Parathyroid adenoma (tissue), 2 donors: ENCODE measurements around the gene RERE.

ENCODE experiments used
- H2AFZ ChIP-seq: fragments of 300-600 bp; sonication (generic); one replicate; pipeline ENCODE4 v1.7.0; 2017; ENCODE audit warnings: antibody characterized with exemption, mild to moderate bottlenecking
- H3K27ac ChIP-seq: fragments of 300-600 bp; sonication (generic); one replicate; pipeline ENCODE4 v1.7.0; 2017
- H3K27me3 ChIP-seq: fragments of 300-600 bp; sonication (generic); one replicate; pipeline ENCODE4 v1.7.0; 2017; ENCODE audit warnings: low read length; ENCODE audit not compliant: control insufficient read depth, insufficient read depth
- H3K36me3 ChIP-seq: fragments of 300-600 bp; sonication (generic); one replicate; pipeline ENCODE4 v1.7.0; 2017; ENCODE audit warnings: low read length; ENCODE audit not compliant: control insufficient read depth, insufficient read depth
- H3K4me1 ChIP-seq: fragments of 300-600 bp; sonication (generic); one replicate; pipeline ENCODE4 v1.7.0; 2017; ENCODE audit warnings: control low read depth
- H3K4me2 ChIP-seq: fragments of 300-600 bp; sonication (generic); one replicate; pipeline ENCODE4 v1.7.0; 2017; ENCODE audit warnings: low read length
- H3K4me3 ChIP-seq: fragments of 300-600 bp; sonication (generic); one replicate; pipeline ENCODE4 v1.7.0; 2017; ENCODE audit warnings: low read depth, low read length
- H3K79me2 ChIP-seq: fragments of 300-600 bp; sonication (generic); one replicate; pipeline ENCODE4 v1.7.0; 2017; ENCODE audit warnings: control low read depth
- H3K9ac ChIP-seq: fragments of 300-600 bp; sonication (generic); one replicate; pipeline ENCODE4 v1.7.0; 2017; ENCODE audit warnings: mild to moderate bottlenecking
- H3K9me3 ChIP-seq: fragments of 300-600 bp; sonication (generic); one replicate; pipeline ENCODE4 v1.7.0; 2017; ENCODE audit warnings: low read length; ENCODE audit not compliant: control insufficient read depth
- TF ChIP-seq, protein P1 (sequence below): fragments of 300-600 bp; sonication (generic); IDR thresholded peaks from one replicate; pipeline ENCODE4 v1.7.0; 2017; ENCODE audit warnings: antibody characterized with exemption, mild to moderate bottlenecking
- donor health status: primary hyperparathyroidism.

RERE gene

DNA sequence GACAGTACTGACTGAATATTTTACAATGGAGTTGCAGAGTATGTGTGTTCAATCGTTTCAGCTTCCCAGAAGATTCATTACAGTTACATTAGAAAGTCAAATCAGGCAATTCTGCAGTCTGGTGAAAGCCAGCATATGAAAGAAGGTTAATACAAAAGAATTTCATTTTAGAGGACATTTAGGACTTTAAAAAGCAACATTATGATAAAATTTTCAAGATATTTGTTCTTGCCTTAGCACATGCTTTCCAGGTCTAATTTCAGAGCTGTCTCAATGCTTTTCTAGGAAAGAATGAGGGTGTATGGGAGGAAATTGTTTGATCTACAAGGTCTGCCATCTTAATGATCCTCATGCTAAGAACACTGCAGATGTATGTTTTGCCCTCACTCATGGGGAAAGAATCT, 63.2 kb downstream of the RERE start:
- Histone ChIP-seq H3K9me3 (no peaks in the 10 kb centered on the region), H3K9ac (no peak overlapping the region), H3K4me1 (peaks cover 7% of the 10 kb centered on the region), H3K27ac (no peak overlapping the region), H3K36me3 (no peaks in the 10 kb centered on the region), H3K4me3 (no peak overlapping the region), H3K79me2 (no peaks in the 10 kb centered on the region), H3K27me3 (no peaks in the 10 kb centered on the region), H2AFZ (no peak overlapping the region), H3K4me2 (peak overlapping the region; percentile 24)
- TF ChIP-seq, protein P1, sequence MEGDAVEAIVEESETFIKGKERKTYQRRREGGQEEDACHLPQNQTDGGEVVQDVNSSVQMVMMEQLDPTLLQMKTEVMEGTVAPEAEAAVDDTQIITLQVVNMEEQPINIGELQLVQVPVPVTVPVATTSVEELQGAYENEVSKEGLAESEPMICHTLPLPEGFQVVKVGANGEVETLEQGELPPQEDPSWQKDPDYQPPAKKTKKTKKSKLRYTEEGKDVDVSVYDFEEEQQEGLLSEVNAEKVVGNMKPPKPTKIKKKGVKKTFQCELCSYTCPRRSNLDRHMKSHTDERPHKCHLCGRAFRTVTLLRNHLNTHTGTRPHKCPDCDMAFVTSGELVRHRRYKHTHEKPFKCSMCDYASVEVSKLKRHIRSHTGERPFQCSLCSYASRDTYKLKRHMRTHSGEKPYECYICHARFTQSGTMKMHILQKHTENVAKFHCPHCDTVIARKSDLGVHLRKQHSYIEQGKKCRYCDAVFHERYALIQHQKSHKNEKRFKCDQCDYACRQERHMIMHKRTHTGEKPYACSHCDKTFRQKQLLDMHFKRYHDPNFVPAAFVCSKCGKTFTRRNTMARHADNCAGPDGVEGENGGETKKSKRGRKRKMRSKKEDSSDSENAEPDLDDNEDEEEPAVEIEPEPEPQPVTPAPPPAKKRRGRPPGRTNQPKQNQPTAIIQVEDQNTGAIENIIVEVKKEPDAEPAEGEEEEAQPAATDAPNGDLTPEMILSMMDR, result no peak

DNA sequence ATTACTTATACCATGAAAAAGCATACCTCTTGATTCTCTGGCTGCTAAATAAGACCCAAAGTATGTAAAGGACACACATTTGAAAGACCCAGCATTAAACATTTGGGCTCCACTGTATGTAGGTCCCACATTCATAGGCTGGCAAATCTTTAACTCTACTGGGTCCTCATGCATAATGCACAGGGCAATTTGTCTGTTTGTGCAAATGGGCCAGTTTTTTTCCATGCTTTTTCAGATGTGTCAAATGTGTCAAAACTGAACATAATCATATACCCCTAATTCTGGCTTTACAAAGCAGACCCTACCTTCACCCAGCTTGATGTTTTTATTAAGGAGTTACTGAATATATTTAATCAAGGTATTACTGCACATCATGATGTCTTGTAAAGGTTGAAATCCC, 63.7 kb downstream of the RERE start:
- Histone ChIP-seq H3K36me3 (no peaks in the 10 kb centered on the region), H3K4me1 (peaks cover 7% of the 10 kb centered on the region), H3K79me2 (peaks cover 3% of the 10 kb centered on the region), H2AFZ (no peak overlapping the region), H3K9me3 (no peaks in the 10 kb centered on the region), H3K4me3 (no peak overlapping the region), H3K9ac (no peak overlapping the region), H3K4me2 (no peak overlapping the region), H3K27me3 (no peaks in the 10 kb centered on the region), H3K27ac (no peak overlapping the region)
- TF ChIP-seq, protein P1, result no peak

DNA sequence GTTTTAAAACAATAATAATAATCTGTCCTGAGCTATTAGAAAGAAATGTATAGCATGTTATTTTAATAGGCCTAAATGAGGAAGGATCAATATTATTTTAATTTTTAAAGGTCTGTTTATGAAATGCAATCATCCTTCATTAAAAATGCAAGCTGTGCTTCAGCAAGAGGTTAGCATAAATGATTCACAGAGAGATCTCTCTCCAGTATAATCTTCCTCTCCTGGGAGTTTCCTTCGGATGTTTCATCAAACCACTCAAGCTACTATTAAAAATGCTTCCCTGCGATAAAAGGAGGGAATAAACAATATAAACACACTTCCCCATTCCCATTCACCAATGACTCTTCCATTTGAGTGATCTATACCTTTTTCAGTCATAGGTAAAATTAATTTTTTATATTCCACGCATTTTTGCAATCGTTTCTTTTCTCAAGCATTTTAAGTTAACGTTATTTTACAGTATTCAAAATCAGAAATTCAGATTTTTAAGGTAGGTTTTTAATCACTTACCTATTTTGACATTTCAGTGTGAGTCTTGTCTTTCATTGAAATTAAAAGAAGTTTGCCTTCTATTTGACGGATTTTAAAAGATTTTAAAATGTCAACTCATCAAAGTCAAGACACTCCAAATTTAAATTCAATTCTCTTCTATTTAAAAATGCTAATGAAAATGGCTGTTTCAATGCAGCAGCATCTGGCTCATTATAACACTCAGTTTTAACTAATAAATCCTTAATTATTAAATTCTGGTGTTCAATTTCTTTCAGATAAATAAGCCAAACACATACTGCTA, 64.3 kb downstream of the RERE start:
- Histone ChIP-seq H3K9ac (no peak overlapping the region), H3K27me3 (no peaks in the 10 kb centered on the region), H3K36me3 (no peaks in the 10 kb centered on the region), H3K79me2 (peaks cover 8% of the 10 kb centered on the region), H3K27ac (no peak overlapping the region), H3K4me1 (peaks cover 7% of the 10 kb centered on the region), H3K9me3 (no peaks in the 10 kb centered on the region), H3K4me3 (no peak overlapping the region), H3K4me2 (no peak overlapping the region), H2AFZ (no peak overlapping the region)
- TF ChIP-seq, protein P1, result no peak

DNA sequence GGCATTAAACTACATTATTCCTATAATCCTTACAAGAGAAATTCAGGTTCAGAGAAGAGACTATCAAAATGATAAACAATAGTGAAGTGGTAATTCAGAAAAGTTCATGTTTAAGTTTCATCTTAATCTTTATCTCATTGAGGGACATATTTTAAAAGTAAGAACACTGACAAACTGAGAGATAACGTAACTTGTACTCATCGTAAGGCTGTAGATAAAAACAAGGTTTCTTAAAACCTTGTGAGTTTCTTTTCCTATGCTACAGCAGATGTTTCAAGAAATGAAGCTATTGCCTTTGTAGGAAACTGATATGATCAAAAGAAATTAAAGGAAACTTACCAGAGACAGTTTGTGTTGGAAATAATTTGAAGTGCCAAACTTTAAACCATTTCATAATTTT, 65.0 kb downstream of the RERE start:
- Histone ChIP-seq H3K79me2 (peaks cover 13% of the 10 kb centered on the region), H3K27ac (no peak overlapping the region), H3K4me1 (peaks cover 7% of the 10 kb centered on the region), H2AFZ (no peak overlapping the region), H3K4me3 (no peak overlapping the region), H3K9ac (no peak overlapping the region), H3K9me3 (no peaks in the 10 kb centered on the region), H3K36me3 (no peaks in the 10 kb centered on the region), H3K4me2 (no peak overlapping the region), H3K27me3 (no peaks in the 10 kb centered on the region)
- TF ChIP-seq, protein P1, result no peak

DNA sequence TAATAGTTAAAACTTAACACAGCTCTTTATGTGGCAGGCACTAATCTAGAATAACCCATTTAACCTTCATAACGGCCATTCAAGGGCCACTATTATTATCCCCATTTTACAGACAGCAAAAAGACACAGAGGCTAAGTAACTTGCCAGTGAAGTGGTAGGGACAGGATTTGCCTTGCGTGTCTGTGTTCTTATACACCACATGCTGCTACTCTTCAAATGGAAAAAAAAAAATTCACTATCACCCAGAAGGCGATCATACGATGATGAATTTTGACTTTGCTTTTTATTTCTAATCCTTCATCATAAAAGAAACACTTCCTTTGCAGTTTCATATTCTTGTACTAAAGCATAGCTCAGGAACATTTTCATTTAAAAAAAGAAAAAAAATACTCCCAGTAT, 65.5 kb downstream of the RERE start:
- TF ChIP-seq, protein P1, result no peak
- H3K36me3 ChIP-seq, result no peaks in the 10 kb centered on the region
- H3K79me2 ChIP-seq, result peaks cover 13% of the 10 kb centered on the region
- H3K4me2 ChIP-seq, result no peak overlapping the region
- H3K9me3 ChIP-seq, result no peaks in the 10 kb centered on the region
- no peak overlapping the region for H3K9ac ChIP-seq
- H3K4me1 ChIP-seq, result peaks cover 7% of the 10 kb centered on the region
- no peak overlapping the region for H3K4me3 ChIP-seq
- no peaks in the 10 kb centered on the region for H3K27me3 ChIP-seq
- H3K27ac ChIP-seq, result no peak overlapping the region
- no peak overlapping the region for H2AFZ ChIP-seq
